ENCODE data around the gene HDDC2.

HDDC2 gene

DNA sequence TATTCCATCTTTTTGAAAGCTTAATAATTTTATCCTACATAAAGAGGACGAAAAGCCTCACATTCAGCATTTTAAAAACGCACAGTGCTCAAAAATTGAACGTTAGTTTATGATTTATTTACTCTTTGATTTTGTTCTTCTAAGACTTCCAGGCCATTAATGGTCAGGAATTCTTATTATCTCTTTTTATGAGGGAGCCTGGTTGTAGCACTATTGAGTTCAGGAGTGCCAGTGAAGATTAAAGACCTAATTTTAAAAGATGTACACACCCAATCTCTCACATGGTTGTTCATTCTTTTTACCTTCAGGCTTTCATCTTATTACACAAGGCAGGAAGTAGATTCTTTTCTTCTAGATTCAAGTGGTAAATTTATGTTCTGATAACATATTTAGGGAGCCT lies 68.6 kb downstream of the HDDC2 start:
- no peak for DNase-seq (ENCODE audit: low read depth)

DNA sequence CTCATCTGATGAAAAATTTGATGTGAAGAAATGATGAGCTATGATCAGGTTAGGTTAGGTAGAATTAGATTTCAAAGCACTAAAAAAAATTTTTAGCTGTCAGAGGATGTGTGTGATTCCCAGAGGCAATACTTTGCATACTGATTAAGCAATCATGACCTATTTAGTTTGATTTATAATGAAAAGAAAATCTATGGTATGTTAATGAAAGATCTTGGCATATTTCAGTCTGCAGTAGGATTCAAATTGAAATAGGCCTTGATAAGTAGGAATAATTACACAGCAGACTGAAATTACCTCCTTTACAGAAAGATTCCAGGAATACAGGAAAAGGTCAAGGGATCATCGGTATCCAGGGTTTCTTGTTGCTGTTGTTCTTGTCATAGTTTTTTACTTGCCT lies 69.3 kb downstream of the HDDC2 start:
- no peak for DNase-seq (ENCODE audit: low read depth)

DNA sequence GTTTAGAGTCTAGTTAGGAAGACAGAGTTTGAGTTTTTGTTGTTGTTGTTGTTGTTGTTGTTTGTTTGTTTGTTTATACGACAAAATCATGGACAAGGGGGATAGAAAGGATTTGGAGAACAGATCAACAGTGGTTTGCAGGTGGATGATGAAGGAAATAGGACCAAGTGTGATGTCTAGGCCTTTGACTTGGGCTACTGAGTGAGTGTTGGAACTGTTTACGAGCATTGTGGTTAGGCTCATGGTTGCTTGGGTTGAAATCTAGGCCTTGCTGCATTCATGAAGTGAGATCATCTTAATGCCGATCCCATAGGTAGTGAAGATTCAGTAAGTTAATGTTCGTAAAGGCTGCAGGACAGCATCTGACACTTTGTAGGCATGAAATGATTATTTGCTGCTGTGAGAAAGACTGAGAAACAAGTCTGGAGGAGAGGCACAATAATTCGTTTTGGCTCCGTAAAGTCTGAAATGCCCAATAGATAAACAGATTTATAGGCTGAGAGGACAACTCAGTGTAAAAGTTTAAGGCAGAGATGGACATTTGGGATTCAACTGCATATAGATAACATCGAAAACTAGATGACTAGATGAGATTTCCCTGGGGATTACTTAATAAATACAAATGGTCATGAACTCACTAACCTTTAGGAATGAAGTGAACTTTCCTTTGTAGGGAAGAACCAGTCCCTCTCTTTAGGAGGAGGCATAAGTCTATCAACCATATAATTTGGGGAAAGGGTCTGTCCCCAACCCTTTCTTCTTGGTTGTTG lies 70.0 kb downstream of the HDDC2 start:
- DNase-seq (ENCODE audit: low read depth): no peak

DNA sequence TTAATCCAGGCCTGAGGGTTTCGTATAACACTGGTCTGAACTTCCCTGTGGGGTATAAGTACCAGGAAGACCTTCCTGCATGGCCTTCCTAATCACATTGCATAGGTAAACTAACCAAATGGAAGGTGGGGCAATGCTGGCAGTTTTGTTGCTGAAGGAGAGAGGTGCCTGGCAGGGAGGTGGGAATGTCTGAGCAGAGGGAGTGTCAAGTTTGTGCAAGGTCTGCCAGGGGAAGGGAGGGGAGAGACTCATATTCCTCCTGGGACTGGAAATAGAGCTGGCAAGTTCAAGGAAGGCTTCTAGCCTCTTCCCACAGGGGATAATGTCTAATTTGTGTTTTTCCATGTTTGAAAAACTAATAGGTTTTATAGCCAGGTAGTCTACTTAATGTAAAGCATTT lies 70.6 kb downstream of the HDDC2 start:
- DNase-seq (ENCODE audit: low read depth): no peak

DNA sequence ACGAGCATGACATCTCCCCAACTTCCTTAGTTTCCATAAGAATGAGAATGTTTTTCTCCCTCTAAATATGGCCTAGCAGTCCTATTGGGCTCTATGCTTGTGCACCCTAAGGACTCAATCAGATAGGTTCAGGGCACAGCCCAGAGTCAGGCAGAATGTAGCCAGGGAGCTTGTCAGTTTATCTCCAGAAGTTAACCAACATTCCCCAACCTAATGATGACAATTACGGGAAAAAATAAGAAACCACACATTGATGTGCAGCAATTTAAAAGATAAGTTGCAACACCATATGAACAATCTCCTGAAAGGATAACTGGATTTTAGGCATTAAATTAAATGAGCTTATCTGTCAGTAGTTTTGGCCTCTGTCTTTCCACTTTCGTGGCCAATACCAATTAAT lies 71.1 kb downstream of the HDDC2 start:
- DNase-seq (ENCODE audit: low read depth): no peak

DNA sequence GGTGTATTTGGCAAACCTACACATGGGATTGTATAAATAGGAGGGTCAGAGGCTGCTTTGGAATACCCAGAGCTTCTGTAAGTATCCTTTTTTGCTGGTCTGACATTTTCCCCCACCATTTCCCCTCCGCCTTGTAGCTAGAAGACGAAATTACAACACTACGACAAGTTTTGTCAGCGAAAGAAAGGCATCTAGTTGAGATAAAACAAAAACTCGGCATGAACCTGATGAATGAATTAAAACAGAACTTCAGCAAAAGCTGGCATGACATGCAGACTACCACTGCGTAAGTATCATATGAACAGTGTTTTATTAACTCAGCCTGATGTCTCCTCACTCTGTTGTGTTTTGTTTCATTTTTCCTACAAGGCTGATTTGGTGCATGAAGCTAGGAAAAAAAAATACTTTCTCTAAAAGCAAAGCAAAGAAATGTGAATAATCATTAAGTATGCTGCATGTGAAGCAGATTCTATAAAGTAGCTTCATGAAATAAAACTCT lies 72.7 kb downstream of the HDDC2 start:
- DNase-seq (ENCODE audit: low read depth): no peak

DNA sequence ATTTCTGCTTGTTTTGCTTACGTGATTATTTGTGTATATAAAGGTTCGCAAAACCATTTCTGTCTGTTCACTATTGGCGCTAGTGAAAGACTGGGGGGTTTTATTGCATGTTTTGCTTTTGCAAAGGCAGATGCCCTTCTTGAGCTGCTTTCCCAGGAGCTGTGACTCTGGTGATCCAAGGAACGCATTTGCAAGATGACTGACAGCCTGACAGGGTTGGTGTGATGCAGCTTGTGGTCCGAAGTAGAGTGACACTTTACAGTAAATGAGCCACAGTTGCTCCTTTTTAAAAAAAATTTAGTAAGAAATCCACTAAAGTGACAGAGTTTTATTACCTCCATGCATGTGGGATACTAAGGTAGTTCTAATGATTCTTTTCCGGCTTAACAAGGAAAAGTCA lies 74.5 kb downstream of the HDDC2 start:
- DNase-seq (ENCODE audit: low read depth): no peak
